HG03066 (cell line): ENCODE measurements around the gene NGFR.

Source experiments
- ATAC-seq: cut with Tn5 transposase; IDR thresholded peaks from one replicate; pipeline ENCODE4 v1.9.1; 2021; ENCODE audit warnings: low read depth; ENCODE audit not compliant: unreplicated experiment

Gene NGFR

GRCh38 chr17:49557312-49558024 is 62.4 kb downstream of the NGFR start:
- ATAC-seq, result no peak
